Spleen (tissue), 11 donors: ENCODE measurements around the gene TLCD3A. TPM values are rescaled to one million over a fixed set of nuclear protein-coding genes. Genes with fewer than 3 reads are reported as not detected.

ENCODE experiments used
- DNase-seq: peaks from one replicate; pipeline ENCODE4 v3.0.0-alpha.2; 2020
- H3K27ac ChIP-seq, 8 donors: fragments of 200-600 bp; sonication (generic) in 7 of 8; 1 replicate in 4 of 8; 2 replicates in 4 of 8; pipeline versions ENCODE4 v1.5.0 to v1.8.0; 2016 to 2021; ENCODE audit warnings: inconsistent platforms in 4 of 8, mild to moderate bottlenecking in 4 of 8, moderate library complexity in 1 of 8
- H3K27me3 ChIP-seq, 7 donors: fragments of 200-600 bp; sonication (generic) in 6 of 7; replicated peaks in 1 of 7; 1 replicate in 4 of 7; 2 replicates in 3 of 7; pipeline versions ENCODE4 v1.5.0 to v1.8.0; 2016 to 2021; ENCODE audit warnings: inconsistent platforms in 3 of 7, mild to moderate bottlenecking in 1 of 7
- H3K36me3 ChIP-seq, 6 donors: fragments of 200-600 bp; sonication (generic) in 5 of 6; 1 replicate in 4 of 6; 2 replicates in 2 of 6; pipeline versions ENCODE4 v1.5.0 to v1.8.0; 2016 to 2021; ENCODE audit warnings: inconsistent platforms in 2 of 6
- H3K4me1 ChIP-seq, 6 donors: fragments of 200-600 bp; sonication (generic) in 5 of 6; 1 replicate in 3 of 6; 2 replicates in 3 of 6; pipeline versions ENCODE4 v1.5.0 to v1.8.0; 2016 to 2021; ENCODE audit warnings: inconsistent platforms in 3 of 6
- H3K4me3 ChIP-seq, 8 donors: fragments of 200-600 bp; sonication (generic) in 7 of 8; 1 replicate in 4 of 8; 2 replicates in 4 of 8; pipeline versions ENCODE4 v1.5.0 to v1.8.0; 2016 to 2021; ENCODE audit warnings: inconsistent platforms in 4 of 8, mild to moderate bottlenecking in 4 of 8, moderate library complexity in 2 of 8
- H3K9me3 ChIP-seq, 8 donors: fragments of 200-600 bp; sonication (generic) in 7 of 8; 1 replicate in 4 of 8; 2 replicates in 4 of 8; pipeline versions ENCODE4 v1.5.0 to v1.8.0; 2016 to 2021; ENCODE audit warnings: inconsistent platforms in 4 of 8
- CTCF ChIP-seq, 11 experiments: fragments of 200-600 bp in 7 of 11; fragments of 450-650 bp in 4 of 11; sonication (generic) in 4 of 11; IDR thresholded peaks in 8 of 11; conservative IDR thresholded peaks in 3 of 11; 1 replicate in 7 of 11; 2 replicates in 4 of 11; pipeline versions ENCODE4 v1.4.0 to v1.8.0; 2016 to 2021; ENCODE audit warnings: antibody characterized with exemption in 11 of 11, inconsistent platforms in 4 of 11, mild to moderate bottlenecking in 1 of 11
- POLR2A ChIP-seq, 3 donors: fragments of 450-650 bp; IDR thresholded peaks; one replicate each; pipeline ENCODE4 v1.5.1; 2017; ENCODE audit warnings: antibody characterized with exemption in 3 of 3, mild to moderate bottlenecking in 1 of 3
- POLR2AphosphoS5 ChIP-seq, 3 donors: sonication (generic); formaldehyde crosslinking; IDR thresholded peaks; one replicate each; pipeline ENCODE4 v1.5.1; 2017; ENCODE audit warnings: antibody characterized with exemption in 3 of 3
- WGBS, 5 donors: extraction: QIAGEN DNeasy Blood & Tissue Kit in 3 of 5; methylation state at CpG; one replicate each; pipeline versions ENCODE4 v1.1.5 to v1.1.7; 2013 to 2018; 5-methylcytosine and 5-hydroxymethylcytosine counted together
- intact Hi-C: fragments of 100-400 bp; cut with DNase I; formaldehyde crosslinking; loops from one replicate; pipeline ENCODE4 v1.15.0; 2023; ENCODE audit warnings: low total_unique reads
- polyA plus RNA-seq, 3 donors: library from polyadenylated mRNA; stranded (reverse); fragments of 200-250 nt; gene quantifications; one replicate each; pipeline ENCODE4 v1.2.1, GENCODE V29; 2013
- total RNA-seq, 7 donors: library from RNA; depleted of rRNA in 3 of 7; stranded (reverse); fragments of >200 nt in 3 of 7; fragmentation: NEBNext Ultra II Directional in 4 of 7; extraction: Animal tissue kit (Norgen Biotek cat#: 25700) in 4 of 7; gene quantifications; one replicate each; pipeline versions ENCODE4 v1.1.0 to v1.2.1, GENCODE V29; 2016 to 2021
- donor health status: healthy with polysubstance abuse.
- donor health status: DM: no; HTN: no; CAD: no; lungs with moderate emphysema.
- donor health status: DM: no; HTN: no; CAD: no.
- donor health status: Bipolar disorder and iron deficiency.
- donor health status: healthy.
- donor health status: DM: no; HTN: no; CAD: no.
- donor health status: DM: yes; HTN: yes; CAD: no.

The TLCD3A gene
- total and polyA plus RNA-seq, 10 donors, result 0.96 to 5.8 (median 4.0) TPM

- H3K27me3 ChIP-seq, result no peaks in the 10 kb centered on the region
These were observed 27.4 kb upstream of the TLCD3A start for GRCh38 chr17:705011-705410.

DNA sequence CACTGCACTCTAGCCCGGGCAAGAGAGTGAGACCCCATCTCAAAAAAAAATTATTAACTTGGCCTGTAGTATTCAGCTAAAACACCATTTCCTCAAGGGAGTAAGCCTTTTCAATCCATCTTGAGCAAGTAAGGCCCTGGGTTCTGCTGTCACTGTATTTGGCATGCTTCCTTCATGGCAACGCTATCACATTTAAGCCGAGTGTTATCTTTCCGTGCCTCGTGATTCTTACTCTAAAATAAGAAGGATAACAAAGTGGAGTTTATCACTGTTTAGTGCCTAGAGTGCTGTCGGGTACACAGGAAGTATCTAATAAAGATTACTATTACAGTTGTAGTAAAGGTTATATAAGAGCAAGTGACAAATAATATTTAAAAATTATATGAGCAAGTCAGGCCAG is 26.5 kb upstream of the TLCD3A start:
- TF ChIP-seq POLR2AphosphoS5 (IDR thresholded peaks at IDR 0.05), result no peak
- TF ChIP-seq CTCF (IDR thresholded peaks at IDR 0.05 in 8 of 11, conservative IDR thresholded peaks at IDR 0.05 in 3 of 11), result no peak
- TF ChIP-seq POLR2A (IDR thresholded peaks at IDR 0.05), result no peak
- Histone ChIP-seq H3K4me3 (no peak overlapping the region), H3K9me3 (no peaks in the 10 kb centered on the region), H3K4me1 (peaks cover 0 to 26% (median 4%) of the 10 kb centered on the region in 6 donors), H3K36me3 (peaks cover 0 to 79% (median 34%) of the 10 kb centered on the region in 6 donors), H3K27me3 (no peaks in the 10 kb centered on the region), H3K27ac (no peak overlapping the region)
- 69 to 87% (median 80%) methylated on average over 6 of the region's 6 CpGs for WGBS, 5 donors
- DNase-seq, result no peak
- intact Hi-C loops, result no loop called here

More at GRCh38 chr17:705011-705410, 27.4 kb upstream of the TLCD3A start:
- TF ChIP-seq POLR2AphosphoS5 (IDR thresholded peaks at IDR 0.05) (no peak), CTCF (IDR thresholded peaks at IDR 0.05 in 8 of 11, conservative IDR thresholded peaks at IDR 0.05 in 3 of 11) (no peak), POLR2A (IDR thresholded peaks at IDR 0.05) (no peak)
- no peak for DNase-seq
- Histone ChIP-seq H3K36me3 (peaks cover 0 to 73% (median 30%) of the 10 kb centered on the region in 6 donors), H3K4me1 (peaks cover 0 to 30% (median 12%) of the 10 kb centered on the region in 6 donors), H3K27ac (no peak overlapping the region), H3K9me3 (no peaks in the 10 kb centered on the region), H3K4me3 (no peak overlapping the region)
- 87 to 97% (median 94%) methylated on average over 1 of the region's 1 CpG for WGBS, 5 donors
- intact Hi-C loops, result no loop called here

DNA sequence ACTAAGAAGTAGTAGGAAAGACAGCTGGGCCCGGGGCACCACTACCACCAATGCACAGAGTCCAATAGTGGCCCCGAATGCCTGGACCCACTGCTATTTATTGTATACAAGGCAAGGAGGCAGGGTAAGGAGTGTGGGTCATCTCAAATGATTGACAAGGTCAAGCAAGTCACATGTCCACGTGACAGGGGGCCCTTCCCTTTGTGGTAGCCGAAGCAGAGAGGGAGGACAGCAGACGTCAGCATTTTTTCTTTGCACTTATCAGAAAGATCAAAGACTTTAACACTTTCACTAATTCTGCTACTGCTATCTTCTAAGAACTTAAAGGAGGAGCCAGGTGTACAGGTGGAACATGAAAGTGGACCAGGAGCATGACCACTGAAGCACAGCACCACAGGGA is 24.3 kb upstream of the TLCD3A start:
- Histone ChIP-seq H3K27ac (no peak overlapping the region), H3K27me3 (no peaks in the 10 kb centered on the region), H3K9me3 (no peaks in the 10 kb centered on the region), H3K4me3 (no peak overlapping the region), H3K4me1 (peaks cover 6 to 48% (median 12%) of the 10 kb centered on the region in 6 donors), H3K36me3 (peaks cover 0 to 57% (median 34%) of the 10 kb centered on the region in 6 donors)
- intact Hi-C loops, result no loop called here
- DNase-seq, result no peak
- TF ChIP-seq POLR2A (IDR thresholded peaks at IDR 0.05) (no peak), POLR2AphosphoS5 (IDR thresholded peaks at IDR 0.05) (no peak), CTCF (IDR thresholded peaks at IDR 0.05 in 8 of 11, conservative IDR thresholded peaks at IDR 0.05 in 3 of 11) (no peak)
- WGBS, 5 donors, result 61 to 81% (median 81%) methylated on average over 5 of the region's 5 CpGs

DNA sequence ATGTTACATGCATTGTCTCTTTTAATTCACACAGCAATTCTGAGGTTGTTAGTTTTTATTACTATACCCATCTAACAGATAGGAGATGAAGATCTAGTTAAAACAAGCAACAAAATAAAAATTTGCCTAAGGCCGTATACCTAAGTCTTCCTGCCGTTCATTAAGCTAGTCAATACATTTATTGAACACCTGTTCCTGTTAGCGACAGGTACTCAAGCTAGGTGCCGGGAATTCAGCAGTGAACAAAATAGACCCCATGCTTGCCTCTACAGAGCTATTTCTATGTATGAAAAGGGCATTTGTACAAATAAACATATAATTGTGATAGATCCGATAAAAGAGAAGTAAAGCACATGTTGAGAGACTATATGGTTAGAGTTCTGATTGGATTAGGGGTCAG is 14.3 kb upstream of the TLCD3A start:
- WGBS, 5 donors, result 93 to 98% (median 95%) methylated on average over 5 of the region's 5 CpGs
- Histone ChIP-seq H3K36me3 (no peaks in the 10 kb centered on the region), H3K4me3 (no peak overlapping the region), H3K4me1 (peaks cover 12 to 32% (median 24%) of the 10 kb centered on the region in 6 donors), H3K27me3 (no peaks in the 10 kb centered on the region), H3K9me3 (no peaks in the 10 kb centered on the region), H3K27ac (no peak overlapping the region)
- no peak for DNase-seq
- intact Hi-C loops, result no loop called here
- TF ChIP-seq POLR2A (IDR thresholded peaks at IDR 0.05) (no peak), POLR2AphosphoS5 (IDR thresholded peaks at IDR 0.05) (no peak), CTCF (IDR thresholded peaks at IDR 0.05 in 8 of 11, conservative IDR thresholded peaks at IDR 0.05 in 3 of 11) (no peak)
